SK-N-SH (cell line): Measurements from ENCODE around the gene SCEL. TPM values are rescaled to one million over a fixed set of nuclear protein-coding genes. Genes with fewer than 3 reads are reported as not detected.

Experiments
- CTCF ChIA-PET: fragments of 300-600, 350-600 bp; formaldehyde crosslinking; extraction: SDS; loops from one replicate; lab custom pipeline; 2021; lab: Yijun Ruan, JAX
- POLR2A ChIA-PET: fragments of 350-600 bp; sonication (Branson Sonifier 250); formaldehyde crosslinking; extraction: SDS; loops from one replicate; lab custom pipeline; 2020; ENCODE audit warnings: antibody characterized with exemption, inconsistent platforms; lab: Yijun Ruan, JAX
- DNase-seq: peaks from one replicate; pipeline ENCODE4 v3.0.0; 2012
- H2AFZ ChIP-seq: fragments of 200-600 bp; sonication (generic); 2 replicates; pipeline ENCODE4 v1.8.1; 2016; ENCODE audit warnings: antibody characterized with exemption, mild to moderate bottlenecking, low read depth
- H3F3A ChIP-seq: fragments of 200-600 bp; sonication (generic); replicated peaks from 2 replicates; pipeline ENCODE3; 2016; ENCODE audit warnings: antibody characterized with exemption, mild to moderate bottlenecking; ENCODE audit not compliant: insufficient read depth
- H3K27ac ChIP-seq, 2 experiments: fragments of 200-500 bp in 1 of 2; fragments of 200-600 bp in 1 of 2; sonication (Bioruptor generic) in 1 of 2; sonication (generic), shearing (Covaris generic) in 1 of 2; 2 replicates each; pipeline versions ENCODE4 v1.5.1 to v1.6.1; 2014 to 2016; ENCODE audit warnings: low read depth in 2 of 2, inconsistent platforms in 1 of 2, low read length in 1 of 2, mild to moderate bottlenecking in 1 of 2, mixed read lengths in 1 of 2
- H3K27me3 ChIP-seq: fragments of 200-600 bp; sonication (generic), shearing (Covaris generic); 2 replicates; pipeline ENCODE4 v1.6.1; 2016; ENCODE audit warnings: mixed run types; ENCODE audit not compliant: insufficient read depth
- H3K36me3 ChIP-seq, 2 experiments: fragments of 200-500 bp in 1 of 2; fragments of 200-600 bp in 1 of 2; sonication (Bioruptor generic) in 1 of 2; sonication (generic) in 1 of 2; replicated peaks in 1 of 2; 2 replicates each; pipeline versions ENCODE3 to v1.5.1; 2014 to 2016; ENCODE audit warnings: low read length in 1 of 2, mild to moderate bottlenecking in 1 of 2; ENCODE audit not compliant: insufficient read depth in 2 of 2, control insufficient read depth in 1 of 2
- H3K4me1 ChIP-seq, 2 experiments: fragments of 200-500 bp in 1 of 2; fragments of 200-600 bp in 1 of 2; sonication (Bioruptor generic) in 1 of 2; sonication (generic), shearing (Covaris generic) in 1 of 2; 2 replicates each; pipeline versions ENCODE4 v1.5.1 to v1.6.1; 2014 to 2016; ENCODE audit warnings: low read depth in 1 of 2, low read length in 1 of 2, mixed run types in 1 of 2; ENCODE audit not compliant: insufficient read depth in 2 of 2, control insufficient read depth in 1 of 2
- H3K4me2 ChIP-seq: fragments of 200-600 bp; sonication (generic), shearing (Covaris generic); 2 replicates; pipeline ENCODE4 v1.6.1; 2017; ENCODE audit warnings: mixed run types
- H3K4me3 ChIP-seq, 2 experiments: fragments of 200-500 bp in 1 of 2; fragments of 200-600 bp in 1 of 2; sonication (Bioruptor generic) in 1 of 2; sonication (generic), shearing (Covaris generic) in 1 of 2; 2 replicates each; pipeline versions ENCODE4 v1.5.1 to v1.8.1; 2014 to 2016; ENCODE audit warnings: low read depth in 2 of 2, inconsistent platforms in 1 of 2, low read length in 1 of 2, mild to moderate bottlenecking in 1 of 2, mixed read lengths in 1 of 2, moderate library complexity in 1 of 2
- H3K79me2 ChIP-seq: fragments of 200-600 bp; sonication (generic); 2 replicates; pipeline ENCODE4 v1.8.1; 2017; ENCODE audit warnings: mild to moderate bottlenecking; ENCODE audit not compliant: insufficient read depth
- H3K9ac ChIP-seq: fragments of 200-600 bp; sonication (generic); 2 replicates; pipeline ENCODE4 v1.6.1; 2017; ENCODE audit warnings: mixed run types
- H3K9me2 ChIP-seq: fragments of 200-600 bp; sonication (generic); 2 replicates; pipeline ENCODE4 v1.6.1; 2017; ENCODE audit warnings: mixed run types
- H3K9me3 ChIP-seq: fragments of 200-600 bp; sonication (generic); 2 replicates; pipeline ENCODE4 v1.6.1; 2017; ENCODE audit warnings: mixed run types, mild to moderate bottlenecking, moderate library complexity
- H4K20me1 ChIP-seq: fragments of 200-600 bp; sonication (generic); 2 replicates; pipeline ENCODE4 v1.6.1; 2017; ENCODE audit warnings: mild to moderate bottlenecking, mixed run types; ENCODE audit not compliant: insufficient read depth
- ELF1 ChIP-seq: IDR thresholded peaks from 2 replicates; pipeline ENCODE4 v1.4.0; 2012
- EZH2phosphoT487 ChIP-seq: fragments of 200-600 bp; sonication (generic); IDR thresholded peaks from 2 replicates; pipeline ENCODE4 v1.6.1; 2017; ENCODE audit warnings: low read depth, mixed run types, mild to moderate bottlenecking, antibody characterized with exemption, moderate library complexity, borderline replicate concordance
- FOSL2 ChIP-seq: IDR thresholded peaks from 2 replicates; pipeline ENCODE4 v1.4.0; 2012; ENCODE audit warnings: low read depth, mild to moderate bottlenecking, moderate library complexity, borderline replicate concordance
- GATA2 ChIP-seq: sonication (generic); formaldehyde crosslinking; IDR thresholded peaks from 2 replicates; pipeline ENCODE4 v1.5.0; 2020; ENCODE audit warnings: mild to moderate bottlenecking, missing genetic modification reagents
- JUND ChIP-seq: IDR thresholded peaks from 2 replicates; pipeline ENCODE4 v1.4.0; 2012
- MXI1 ChIP-seq: IDR thresholded peaks from 2 replicates; pipeline ENCODE4 v1.6.1; 2012; ENCODE audit warnings: mild to moderate bottlenecking, low read depth, low read length, improper control_type of control experiment
- NFIC ChIP-seq: IDR thresholded peaks from 2 replicates; pipeline ENCODE4 v1.4.0; 2012; ENCODE audit warnings: borderline replicate concordance
- POLR2AphosphoS5 ChIP-seq: IDR thresholded peaks from 2 replicates; pipeline ENCODE4 v1.6.1; 2012; ENCODE audit warnings: low read depth, low read length
- RAD21 ChIP-seq: IDR thresholded peaks from 2 replicates; pipeline ENCODE4 v1.6.1; 2012; ENCODE audit warnings: mild to moderate bottlenecking, low read length
- RCOR1 ChIP-seq: fragments of 150-350 bp; IDR thresholded peaks from 2 replicates; pipeline ENCODE4 v1.6.1; 2017; ENCODE audit warnings: antibody characterized with exemption, low read length
- RXRA ChIP-seq: IDR thresholded peaks from 2 replicates; pipeline ENCODE4 v1.4.0; 2012; ENCODE audit warnings: low read depth, mild to moderate bottlenecking, borderline replicate concordance
- TAF1 ChIP-seq: IDR thresholded peaks from 2 replicates; pipeline ENCODE4 v1.6.1; 2012; ENCODE audit warnings: low read depth, mild to moderate bottlenecking, low read length, moderate library complexity, borderline replicate concordance
- TCF12 ChIP-seq: IDR thresholded peaks from 2 replicates; pipeline ENCODE4 v1.4.0; 2012
- WGBS: methylation state at CpG from one replicate; pipeline ENCODE4 v1.1.6; 2017; ENCODE audit warnings: low lambda C conversion rate; 5-methylcytosine and 5-hydroxymethylcytosine counted together
- polyA plus RNA-seq, 3 experiments: library from polyadenylated mRNA; depleted of rRNA; stranded (reverse); fragments of >200 nt; gene quantifications; 2 replicates each; pipeline ENCODE4 v1.2.3, GENCODE V29; 2012
- TF ChIP-seq, protein P1 (sequence below): fragments of 150-350 bp; IDR thresholded peaks from 2 replicates; pipeline ENCODE4 v1.6.1; 2017; ENCODE audit warnings: antibody characterized with exemption, low read length, low read depth, borderline replicate concordance
- TF ChIP-seq, protein P2 (sequence below): fragments of 200-600 bp; sonication (generic); IDR thresholded peaks from 2 replicates; pipeline ENCODE4 v1.6.1; 2017; ENCODE audit warnings: antibody characterized with exemption, mild to moderate bottlenecking, moderate library complexity
- TF ChIP-seq, protein P3 (sequence below): IDR thresholded peaks from 2 replicates; pipeline ENCODE4 v1.4.0; 2012; ENCODE audit warnings: low read depth
- TF ChIP-seq, protein P4 (sequence below): IDR thresholded peaks from 2 replicates; pipeline ENCODE4 v1.6.1; 2012; ENCODE audit warnings: mild to moderate bottlenecking, low read depth, low read length, moderate library complexity
- TF ChIP-seq, protein P5 (sequence below): IDR thresholded peaks from 2 replicates; pipeline ENCODE4; 2012
- TF ChIP-seq, protein P6 (sequence below): IDR thresholded peaks from 2 replicates; pipeline ENCODE4 v1.4.0; 2012; ENCODE audit warnings: low read depth, borderline replicate concordance

SCEL gene
- polyA plus RNA-seq, 1 of the 3 experiments (the other 2 are of a cell fraction) = 0.02 TPM

DNA sequence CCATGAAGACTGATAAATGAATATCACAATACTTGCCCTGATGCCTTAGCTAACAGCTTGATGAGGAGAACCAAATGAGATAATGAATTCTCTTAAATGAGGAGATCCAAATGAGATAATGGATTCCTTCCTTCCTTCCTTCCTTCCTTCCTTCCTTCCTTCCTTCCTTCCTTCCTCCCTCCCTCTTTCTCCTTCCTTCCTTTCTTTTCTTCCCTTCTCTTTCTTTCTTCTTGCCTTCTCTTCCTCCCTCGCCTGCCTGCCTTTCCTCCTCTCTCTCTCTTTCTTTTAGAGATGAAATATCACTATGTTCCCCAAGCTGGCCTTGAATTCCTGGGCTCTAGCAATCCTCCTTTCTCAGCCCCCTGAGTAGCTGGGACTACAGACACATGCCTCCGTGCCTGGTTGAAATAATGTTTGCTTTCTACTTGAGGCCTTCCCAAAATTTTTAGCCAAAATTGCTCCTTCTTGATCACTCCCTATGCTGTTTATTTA, 158.0 kb downstream of the SCEL start:
- POLR2A ChIA-PET = no interaction called here
- no peak for TF ChIP-seq NFIC
- TF ChIP-seq, protein P1, sequence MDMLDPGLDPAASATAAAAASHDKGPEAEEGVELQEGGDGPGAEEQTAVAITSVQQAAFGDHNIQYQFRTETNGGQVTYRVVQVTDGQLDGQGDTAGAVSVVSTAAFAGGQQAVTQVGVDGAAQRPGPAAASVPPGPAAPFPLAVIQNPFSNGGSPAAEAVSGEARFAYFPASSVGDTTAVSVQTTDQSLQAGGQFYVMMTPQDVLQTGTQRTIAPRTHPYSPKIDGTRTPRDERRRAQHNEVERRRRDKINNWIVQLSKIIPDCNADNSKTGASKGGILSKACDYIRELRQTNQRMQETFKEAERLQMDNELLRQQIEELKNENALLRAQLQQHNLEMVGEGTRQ = no peak
- TF ChIP-seq, protein P2, sequence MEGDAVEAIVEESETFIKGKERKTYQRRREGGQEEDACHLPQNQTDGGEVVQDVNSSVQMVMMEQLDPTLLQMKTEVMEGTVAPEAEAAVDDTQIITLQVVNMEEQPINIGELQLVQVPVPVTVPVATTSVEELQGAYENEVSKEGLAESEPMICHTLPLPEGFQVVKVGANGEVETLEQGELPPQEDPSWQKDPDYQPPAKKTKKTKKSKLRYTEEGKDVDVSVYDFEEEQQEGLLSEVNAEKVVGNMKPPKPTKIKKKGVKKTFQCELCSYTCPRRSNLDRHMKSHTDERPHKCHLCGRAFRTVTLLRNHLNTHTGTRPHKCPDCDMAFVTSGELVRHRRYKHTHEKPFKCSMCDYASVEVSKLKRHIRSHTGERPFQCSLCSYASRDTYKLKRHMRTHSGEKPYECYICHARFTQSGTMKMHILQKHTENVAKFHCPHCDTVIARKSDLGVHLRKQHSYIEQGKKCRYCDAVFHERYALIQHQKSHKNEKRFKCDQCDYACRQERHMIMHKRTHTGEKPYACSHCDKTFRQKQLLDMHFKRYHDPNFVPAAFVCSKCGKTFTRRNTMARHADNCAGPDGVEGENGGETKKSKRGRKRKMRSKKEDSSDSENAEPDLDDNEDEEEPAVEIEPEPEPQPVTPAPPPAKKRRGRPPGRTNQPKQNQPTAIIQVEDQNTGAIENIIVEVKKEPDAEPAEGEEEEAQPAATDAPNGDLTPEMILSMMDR = no peak
- TF ChIP-seq, protein P3, sequence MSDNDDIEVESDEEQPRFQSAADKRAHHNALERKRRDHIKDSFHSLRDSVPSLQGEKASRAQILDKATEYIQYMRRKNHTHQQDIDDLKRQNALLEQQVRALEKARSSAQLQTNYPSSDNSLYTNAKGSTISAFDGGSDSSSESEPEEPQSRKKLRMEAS = no peak
- TF ChIP-seq POLR2AphosphoS5 = no peak
- no peak for TF ChIP-seq MXI1
- no peak for TF ChIP-seq RAD21
- no peak for TF ChIP-seq RXRA
- TF ChIP-seq, protein P4, sequence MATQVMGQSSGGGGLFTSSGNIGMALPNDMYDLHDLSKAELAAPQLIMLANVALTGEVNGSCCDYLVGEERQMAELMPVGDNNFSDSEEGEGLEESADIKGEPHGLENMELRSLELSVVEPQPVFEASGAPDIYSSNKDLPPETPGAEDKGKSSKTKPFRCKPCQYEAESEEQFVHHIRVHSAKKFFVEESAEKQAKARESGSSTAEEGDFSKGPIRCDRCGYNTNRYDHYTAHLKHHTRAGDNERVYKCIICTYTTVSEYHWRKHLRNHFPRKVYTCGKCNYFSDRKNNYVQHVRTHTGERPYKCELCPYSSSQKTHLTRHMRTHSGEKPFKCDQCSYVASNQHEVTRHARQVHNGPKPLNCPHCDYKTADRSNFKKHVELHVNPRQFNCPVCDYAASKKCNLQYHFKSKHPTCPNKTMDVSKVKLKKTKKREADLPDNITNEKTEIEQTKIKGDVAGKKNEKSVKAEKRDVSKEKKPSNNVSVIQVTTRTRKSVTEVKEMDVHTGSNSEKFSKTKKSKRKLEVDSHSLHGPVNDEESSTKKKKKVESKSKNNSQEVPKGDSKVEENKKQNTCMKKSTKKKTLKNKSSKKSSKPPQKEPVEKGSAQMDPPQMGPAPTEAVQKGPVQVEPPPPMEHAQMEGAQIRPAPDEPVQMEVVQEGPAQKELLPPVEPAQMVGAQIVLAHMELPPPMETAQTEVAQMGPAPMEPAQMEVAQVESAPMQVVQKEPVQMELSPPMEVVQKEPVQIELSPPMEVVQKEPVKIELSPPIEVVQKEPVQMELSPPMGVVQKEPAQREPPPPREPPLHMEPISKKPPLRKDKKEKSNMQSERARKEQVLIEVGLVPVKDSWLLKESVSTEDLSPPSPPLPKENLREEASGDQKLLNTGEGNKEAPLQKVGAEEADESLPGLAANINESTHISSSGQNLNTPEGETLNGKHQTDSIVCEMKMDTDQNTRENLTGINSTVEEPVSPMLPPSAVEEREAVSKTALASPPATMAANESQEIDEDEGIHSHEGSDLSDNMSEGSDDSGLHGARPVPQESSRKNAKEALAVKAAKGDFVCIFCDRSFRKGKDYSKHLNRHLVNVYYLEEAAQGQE = no peak
- no peak for TF ChIP-seq TCF12
- no peak for TF ChIP-seq EZH2phosphoT487
- no peak for TF ChIP-seq TAF1
- no peak for TF ChIP-seq GATA2 (CRISPR knock-in tag)
- no peak for TF ChIP-seq RCOR1
- TF ChIP-seq ELF1 = no peak
- TF ChIP-seq FOSL2 = no peak
- TF ChIP-seq, protein P5, sequence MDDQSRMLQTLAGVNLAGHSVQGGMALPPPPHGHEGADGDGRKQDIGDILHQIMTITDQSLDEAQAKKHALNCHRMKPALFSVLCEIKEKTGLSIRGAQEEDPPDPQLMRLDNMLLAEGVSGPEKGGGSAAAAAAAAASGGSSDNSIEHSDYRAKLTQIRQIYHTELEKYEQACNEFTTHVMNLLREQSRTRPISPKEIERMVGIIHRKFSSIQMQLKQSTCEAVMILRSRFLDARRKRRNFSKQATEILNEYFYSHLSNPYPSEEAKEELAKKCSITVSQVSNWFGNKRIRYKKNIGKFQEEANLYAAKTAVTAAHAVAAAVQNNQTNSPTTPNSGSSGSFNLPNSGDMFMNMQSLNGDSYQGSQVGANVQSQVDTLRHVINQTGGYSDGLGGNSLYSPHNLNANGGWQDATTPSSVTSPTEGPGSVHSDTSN = no peak
- TF ChIP-seq, protein P6, sequence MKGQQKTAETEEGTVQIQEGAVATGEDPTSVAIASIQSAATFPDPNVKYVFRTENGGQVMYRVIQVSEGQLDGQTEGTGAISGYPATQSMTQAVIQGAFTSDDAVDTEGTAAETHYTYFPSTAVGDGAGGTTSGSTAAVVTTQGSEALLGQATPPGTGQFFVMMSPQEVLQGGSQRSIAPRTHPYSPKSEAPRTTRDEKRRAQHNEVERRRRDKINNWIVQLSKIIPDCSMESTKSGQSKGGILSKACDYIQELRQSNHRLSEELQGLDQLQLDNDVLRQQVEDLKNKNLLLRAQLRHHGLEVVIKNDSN = no peak
- no peak for TF ChIP-seq JUND
- Histone ChIP-seq H3K9me3 (no peaks in the 10 kb centered on the region), H3K27me3 (peaks cover 10% of the 10 kb centered on the region), H4K20me1 (no peaks in the 10 kb centered on the region), H3F3A (no peaks in the 10 kb centered on the region), H3K9me2 (no peaks in the 10 kb centered on the region), H3K4me3 (no peak overlapping the region), H3K27ac (no peak overlapping the region), H2AFZ (no peak overlapping the region), H3K9ac (no peak overlapping the region), H3K4me2 (no peak overlapping the region), H3K79me2 (no peaks in the 10 kb centered on the region), H3K4me1 (peaks cover 0 to 23% of the 10 kb centered on the region in 2 experiments; a peak in 3 of 4 replicates), H3K36me3 (no peaks in the 10 kb centered on the region)
- DNase-seq = no peak
- CTCF ChIA-PET = no interaction called here
- 29% methylated on average over 2 of the region's 2 CpGs for WGBS
